Kidney tubule cell (primary cell): ENCODE results near the gene SLC5A1.
"Not testable (repeated sequence)": the region's sequence is repeated elsewhere in the genome, so short reads cannot be mapped to it uniquely, and the experiment has no call there.

Experiments used
- DNase-seq: peaks from one replicate; pipeline ENCODE4 v3.0.0-alpha.2; 2018; ENCODE audit warnings: low spot score

Gene SLC5A1

GRCh38 chr22:32088084-32088483 lies 45.0 kb downstream of the SLC5A1 start:
- no peak for DNase-seq

- DNase-seq: no peak
Observed at GRCh38 chr22:32097018-32097417, 54.0 kb downstream of the SLC5A1 start.

DNA sequence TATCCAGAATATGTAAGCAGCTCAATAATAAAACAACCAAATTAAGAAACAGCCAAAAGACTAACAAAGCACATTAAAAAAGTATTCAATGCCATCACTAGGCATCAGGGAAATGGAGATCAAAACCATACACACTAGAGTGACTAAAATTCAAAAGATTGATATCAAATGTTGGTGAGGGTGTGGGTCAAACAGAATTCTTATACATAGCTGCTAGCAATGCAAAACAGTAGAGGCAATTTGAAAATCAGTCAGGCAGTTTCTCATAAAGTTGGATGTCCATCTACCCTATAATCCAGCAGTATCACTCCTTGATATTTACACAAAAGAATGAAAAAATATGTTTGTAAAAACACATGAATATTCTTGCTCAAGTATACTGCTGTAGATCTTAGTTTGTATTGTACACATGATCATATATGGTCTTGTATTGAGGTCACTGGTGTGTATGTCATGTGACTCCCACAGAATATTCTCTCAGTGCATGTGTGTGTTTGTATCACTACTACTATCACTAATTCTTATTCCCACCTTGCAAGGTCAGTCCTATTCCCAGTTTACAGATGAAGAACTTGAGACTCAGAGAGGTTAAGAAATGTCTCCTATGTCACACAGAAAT lies 54.9 kb downstream of the SLC5A1 start:
- no peak for DNase-seq

DNA sequence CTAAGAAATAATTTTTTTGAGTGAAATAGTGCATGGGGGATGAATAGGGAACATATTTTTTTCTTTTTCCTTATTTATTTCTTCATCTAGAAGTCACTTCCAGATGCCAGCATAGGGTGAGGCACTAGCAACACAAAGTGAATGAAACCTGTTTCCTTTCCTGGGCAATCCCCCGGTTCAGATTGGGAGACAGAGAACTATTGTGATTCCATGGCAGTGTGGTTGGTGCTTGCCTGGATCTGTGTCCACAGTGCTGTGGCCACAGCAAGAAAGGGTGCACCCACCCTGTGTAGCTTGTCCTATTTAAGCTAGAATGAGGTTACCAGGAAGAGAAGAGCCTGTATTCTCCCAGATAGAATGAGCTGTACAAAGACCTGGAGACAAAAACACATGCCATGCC lies 57.6 kb downstream of the SLC5A1 start:
- DNase-seq: no peak

DNA sequence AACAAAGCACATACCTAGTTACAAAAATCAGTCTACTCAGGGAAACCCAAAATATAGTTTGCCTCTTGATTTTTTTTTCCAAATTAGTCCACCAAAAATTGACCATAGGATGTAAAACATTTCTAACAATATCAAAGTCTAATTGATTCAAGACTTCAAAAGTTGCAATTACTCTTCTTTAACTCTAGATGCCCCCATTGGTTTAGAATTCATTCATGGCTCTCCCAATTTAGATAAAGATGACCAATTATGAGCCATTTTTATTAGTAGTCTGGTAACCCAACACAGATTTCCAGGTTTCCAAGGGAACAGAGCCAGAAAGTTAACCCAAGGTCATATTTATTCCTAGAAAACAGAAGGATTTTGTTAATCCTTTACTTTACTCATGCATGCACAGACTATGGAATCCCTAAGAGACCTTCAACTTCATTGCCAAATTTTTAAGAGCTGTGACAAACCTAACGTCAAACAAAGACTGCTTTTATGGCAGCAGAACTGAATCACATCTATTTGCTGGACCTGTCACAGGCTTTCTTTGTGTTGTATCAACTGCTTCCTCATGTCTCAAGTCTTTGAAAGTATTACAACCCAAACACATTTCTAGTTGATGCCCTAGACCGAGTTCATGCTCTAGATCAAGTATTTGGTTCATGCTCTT lies 60.7 kb downstream of the SLC5A1 start:
- DNase-seq: peak; percentile 23

DNA sequence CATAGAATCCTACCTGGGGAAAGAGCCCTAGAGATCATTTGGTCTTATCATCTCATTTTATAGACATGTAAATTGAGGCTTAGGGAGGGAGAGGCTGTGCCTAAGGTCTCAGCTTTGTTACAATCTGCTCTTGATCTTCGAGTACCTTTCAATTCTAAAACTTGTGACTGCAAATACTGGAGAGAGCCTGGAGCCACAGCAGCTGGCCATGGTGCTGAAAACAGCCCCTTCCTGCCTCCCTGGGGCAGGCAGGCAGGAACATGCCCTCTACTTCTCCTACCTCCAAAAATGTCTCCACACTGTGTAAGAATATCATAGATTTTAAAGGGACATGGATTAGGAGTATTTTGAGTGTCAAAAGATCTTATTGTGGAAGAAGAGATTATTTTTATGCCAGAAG lies 63.9 kb downstream of the SLC5A1 start:
- DNase-seq: peak; percentile 8

DNA sequence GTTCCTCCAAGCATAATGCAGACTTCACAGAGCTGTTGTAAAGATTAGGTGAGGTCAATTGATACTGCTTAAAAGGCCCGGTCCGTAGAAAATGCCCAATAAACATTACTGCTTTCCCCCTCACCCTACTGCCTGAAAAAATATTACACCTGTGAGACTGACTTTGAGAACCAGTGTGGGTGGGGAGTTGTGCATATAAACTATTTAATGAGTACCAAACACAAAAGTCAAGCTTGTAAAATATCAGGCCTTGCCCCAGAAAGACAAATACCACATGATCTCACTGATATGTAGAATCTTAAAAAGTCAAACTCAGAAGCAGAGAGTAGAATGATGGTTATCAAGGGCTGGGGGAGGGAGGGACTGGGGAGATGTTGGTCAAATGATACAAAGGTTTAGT lies 69.3 kb downstream of the SLC5A1 start:
- no peak for DNase-seq

DNA sequence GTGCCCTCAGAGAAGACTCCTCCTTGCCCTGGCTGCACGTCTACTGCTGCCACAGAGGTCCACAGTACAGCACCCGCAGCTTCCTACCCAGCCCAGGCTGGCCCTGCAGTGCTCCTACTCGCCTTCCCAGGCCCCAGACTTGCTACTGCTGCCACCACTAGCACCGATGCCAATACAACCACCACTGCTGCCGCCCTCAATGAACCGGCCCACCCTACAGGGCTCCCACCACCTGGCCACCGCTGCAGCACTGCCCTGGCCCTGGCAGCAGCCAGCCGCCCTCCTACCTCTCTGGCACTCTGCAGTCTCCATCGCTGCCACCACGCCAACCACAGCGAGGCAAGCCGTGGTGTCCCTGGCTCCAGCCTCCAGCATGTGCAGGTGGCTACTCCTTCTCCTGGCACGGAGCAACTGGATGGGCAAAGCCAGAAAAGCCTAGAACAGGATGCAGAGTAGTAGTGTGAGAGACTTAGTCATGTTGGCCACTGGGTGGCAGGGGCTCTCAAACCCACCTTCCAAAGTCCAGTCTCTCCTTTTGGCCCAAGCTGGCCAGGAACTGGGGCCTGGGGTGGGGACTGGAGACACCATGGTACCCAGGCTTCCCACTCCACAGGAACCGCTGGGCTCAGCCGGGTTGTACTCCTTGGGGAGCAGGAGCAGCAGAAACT lies 76.6 kb downstream of the SLC5A1 start:
- no peak for DNase-seq

DNA sequence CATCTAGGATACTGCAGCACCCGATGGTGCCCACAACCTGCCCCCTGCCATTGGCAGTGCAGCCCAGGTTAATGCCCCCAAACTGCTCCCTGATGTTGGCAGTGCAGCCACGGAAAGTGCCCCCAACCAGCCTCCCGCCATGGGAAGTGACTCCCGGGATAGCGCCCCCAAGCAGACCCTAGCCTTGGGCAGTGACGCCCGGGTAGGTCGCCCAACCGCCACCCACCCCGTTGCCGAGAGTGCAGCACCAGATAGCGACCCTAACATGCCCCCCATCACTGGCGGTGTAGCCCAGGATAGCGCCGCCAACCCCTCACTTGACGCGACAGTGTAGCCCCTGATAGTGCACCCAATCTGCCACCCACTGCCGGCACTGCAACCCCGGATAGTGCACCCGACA lies 77.5 kb downstream of the SLC5A1 start:
- DNase-seq: no peak

- no peak for DNase-seq
Observed at GRCh38 chr22:32122899-32123298, 79.8 kb downstream of the SLC5A1 start.

GRCh38 chr22:32123657-32124056 lies 80.6 kb downstream of the SLC5A1 start:
- no peak for DNase-seq

- no peak for DNase-seq
Observed at GRCh38 chr22:32127904-32128303, 84.8 kb downstream of the SLC5A1 start.

GRCh38 chr22:32130464-32130863 lies 87.4 kb downstream of the SLC5A1 start:
- no peak for DNase-seq

DNA sequence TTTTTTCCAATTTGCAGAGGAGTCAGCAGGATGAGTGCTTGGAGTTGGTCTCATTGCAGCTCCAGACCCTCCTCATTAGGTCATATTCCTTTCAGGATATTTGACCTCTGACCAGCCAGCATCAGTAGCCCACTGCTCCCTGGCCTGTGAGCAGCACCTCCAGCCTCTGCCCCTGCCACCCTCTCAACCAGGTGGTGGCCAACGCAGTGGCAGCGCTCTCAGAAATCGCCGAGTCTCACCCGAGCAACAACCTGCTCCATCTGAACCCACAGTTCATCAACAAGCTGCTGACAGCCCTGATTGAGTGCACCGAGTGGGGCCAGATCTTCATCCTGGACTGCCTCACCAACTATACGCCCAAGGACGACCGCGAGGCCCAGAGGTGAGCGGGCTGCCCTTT lies 89.1 kb downstream of the SLC5A1 start:
- no peak for DNase-seq

GRCh38 chr22:32132783-32133182 lies 89.7 kb downstream of the SLC5A1 start:
- DNase-seq: no peak

- not testable (repeated sequence) for DNase-seq
Observed at GRCh38 chr22:32134796-32135195, 91.7 kb downstream of the SLC5A1 start.

GRCh38 chr22:32135958-32136357 lies 92.9 kb downstream of the SLC5A1 start:
- peak; percentile 83 for DNase-seq

GRCh38 chr22:32136881-32137280 lies 93.8 kb downstream of the SLC5A1 start:
- not testable (repeated sequence) for DNase-seq

DNA sequence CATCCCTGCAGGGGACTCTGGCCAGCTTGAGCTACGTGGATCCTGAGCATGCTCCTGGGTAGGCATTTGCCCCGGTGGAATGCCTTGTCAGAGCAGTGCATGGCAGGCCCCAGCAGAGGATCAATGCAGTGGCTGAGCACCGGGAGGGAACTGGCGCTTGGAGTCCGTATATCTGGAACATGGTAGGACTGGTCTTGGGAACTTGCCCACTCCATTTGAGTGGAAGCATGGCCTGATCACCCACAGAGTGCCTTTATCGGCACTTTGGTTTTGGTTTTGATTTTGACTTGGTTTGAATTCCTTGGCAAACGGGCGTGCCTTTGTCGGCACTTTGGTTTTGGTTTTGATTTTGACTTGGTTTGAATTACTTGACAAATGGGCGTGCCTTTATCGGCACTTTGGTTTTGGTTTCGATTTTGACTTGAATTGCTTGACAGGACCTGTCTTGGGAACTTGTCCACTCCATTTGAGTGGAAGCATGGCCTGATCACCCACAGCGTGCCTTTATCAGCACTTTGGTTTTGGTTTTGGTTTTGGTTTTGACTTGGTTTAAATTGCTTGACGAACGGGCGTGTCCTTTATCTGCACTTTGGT lies 94.8 kb downstream of the SLC5A1 start:
- DNase-seq: peak; percentile 10

- not testable (repeated sequence) for DNase-seq
Observed at GRCh38 chr22:32138576-32138975, 95.5 kb downstream of the SLC5A1 start.

DNA sequence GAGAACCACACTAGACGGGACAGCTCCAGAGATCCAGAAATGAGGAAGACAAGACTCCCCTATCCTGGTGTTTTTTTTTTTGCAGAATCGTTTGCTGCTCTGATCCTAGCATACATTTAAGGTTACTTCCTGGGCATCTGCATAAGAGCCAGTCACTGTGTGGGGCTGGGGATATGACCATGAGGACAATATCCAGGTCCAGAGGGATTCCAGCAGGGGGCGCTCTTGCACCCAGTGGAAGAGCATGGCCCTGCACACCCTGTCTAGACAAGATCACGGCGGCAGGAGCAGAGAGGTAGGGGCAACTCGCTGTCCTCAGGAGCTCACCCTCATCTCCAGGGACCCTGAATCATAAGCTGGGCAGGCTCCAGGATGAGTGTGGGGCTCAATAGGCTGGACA lies 97.6 kb downstream of the SLC5A1 start:
- DNase-seq: not testable (repeated sequence)

- no peak for DNase-seq
Observed at GRCh38 chr22:32142600-32142999, 99.5 kb downstream of the SLC5A1 start.
